ENCODE results near the gene C1RL.
"Not testable (repeated sequence)": the region's sequence is repeated elsewhere in the genome, so short reads cannot be mapped to it uniquely, and the experiment has no call there.

C1RL gene

DNA sequence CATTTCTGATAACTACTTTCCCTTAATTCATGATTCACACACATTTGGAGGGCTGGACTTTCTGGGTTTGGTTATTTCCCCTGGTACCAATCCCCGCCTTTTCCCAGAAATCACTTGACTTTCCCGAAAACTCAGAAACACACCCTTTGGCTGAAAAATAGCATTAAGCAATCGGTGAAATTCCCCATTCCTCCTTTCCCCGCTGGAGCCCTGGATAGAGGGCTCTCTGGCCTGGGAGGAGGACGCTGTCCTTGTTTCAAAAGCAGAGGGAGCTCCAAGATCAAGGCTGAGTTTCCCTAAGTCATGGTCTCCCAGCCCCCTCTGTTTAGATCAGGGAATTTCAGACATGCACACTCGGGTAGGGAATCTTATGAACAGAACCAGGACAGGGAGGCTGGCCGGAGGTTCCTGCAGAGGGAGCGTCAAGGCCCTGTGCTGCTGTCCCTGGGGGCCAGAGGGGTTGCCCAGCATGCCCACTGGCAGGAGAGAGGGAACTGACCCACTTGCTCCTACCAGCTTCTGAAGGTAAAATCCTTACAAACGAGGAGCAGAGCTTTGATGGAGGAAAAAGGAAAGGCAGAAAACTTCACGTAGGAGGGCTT is 48.6 kb downstream of the C1RL start, which contains the start of gene C1S:
Gene C1S (plus strand): TSS at position 366 of the 602 bp plus-strand sequence. CDS start 1,195 bp downstream, outside the sequence.
- DNase-seq, result no peak

DNA sequence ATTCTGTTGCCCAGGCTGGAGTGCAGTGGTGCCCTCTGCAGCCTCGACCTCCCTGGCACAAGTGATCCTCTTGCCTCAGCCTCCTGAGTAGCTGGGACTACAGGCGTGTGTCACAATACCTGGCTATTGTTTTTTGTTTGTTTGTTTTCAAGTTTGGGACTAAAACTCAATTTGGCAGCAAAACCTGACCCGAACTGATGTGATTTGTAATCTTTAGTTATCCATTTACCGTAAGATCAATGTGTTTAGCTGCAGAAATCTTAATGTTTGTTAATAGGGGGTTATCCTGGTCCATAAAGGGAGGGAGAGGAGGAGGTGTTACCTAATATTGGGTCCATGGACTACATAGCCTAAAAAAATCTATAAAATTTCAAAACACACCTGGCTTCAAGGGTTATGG is 49.2 kb downstream of the C1RL start:
- DNase-seq, result no peak

DNA sequence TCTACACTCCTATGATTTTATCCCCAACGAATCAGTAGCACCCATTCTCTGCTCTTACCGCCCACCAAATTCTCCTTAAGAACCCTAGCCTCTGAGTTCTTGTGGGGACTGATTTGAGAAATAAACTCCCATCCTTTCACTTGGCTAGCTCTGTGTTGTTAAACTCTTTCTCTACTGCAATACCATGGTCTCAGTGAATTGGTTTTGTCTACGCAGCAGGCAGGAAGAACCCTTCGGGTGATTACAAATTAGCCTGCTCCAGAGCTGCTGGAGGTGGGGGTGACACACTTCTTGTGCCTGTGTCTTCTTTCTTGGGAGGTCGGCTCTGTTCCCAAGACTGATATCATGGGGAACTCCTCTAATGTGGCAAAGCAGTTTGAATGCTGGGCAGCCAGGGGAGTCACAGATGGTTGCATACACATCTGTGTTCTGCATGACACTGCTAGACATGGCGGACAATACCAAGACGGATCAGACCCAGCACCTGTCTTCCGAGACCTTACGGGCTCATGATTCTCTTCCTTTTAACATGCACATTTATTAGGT is 50.1 kb downstream of the C1RL start:
- DNase-seq, result no peak

DNA sequence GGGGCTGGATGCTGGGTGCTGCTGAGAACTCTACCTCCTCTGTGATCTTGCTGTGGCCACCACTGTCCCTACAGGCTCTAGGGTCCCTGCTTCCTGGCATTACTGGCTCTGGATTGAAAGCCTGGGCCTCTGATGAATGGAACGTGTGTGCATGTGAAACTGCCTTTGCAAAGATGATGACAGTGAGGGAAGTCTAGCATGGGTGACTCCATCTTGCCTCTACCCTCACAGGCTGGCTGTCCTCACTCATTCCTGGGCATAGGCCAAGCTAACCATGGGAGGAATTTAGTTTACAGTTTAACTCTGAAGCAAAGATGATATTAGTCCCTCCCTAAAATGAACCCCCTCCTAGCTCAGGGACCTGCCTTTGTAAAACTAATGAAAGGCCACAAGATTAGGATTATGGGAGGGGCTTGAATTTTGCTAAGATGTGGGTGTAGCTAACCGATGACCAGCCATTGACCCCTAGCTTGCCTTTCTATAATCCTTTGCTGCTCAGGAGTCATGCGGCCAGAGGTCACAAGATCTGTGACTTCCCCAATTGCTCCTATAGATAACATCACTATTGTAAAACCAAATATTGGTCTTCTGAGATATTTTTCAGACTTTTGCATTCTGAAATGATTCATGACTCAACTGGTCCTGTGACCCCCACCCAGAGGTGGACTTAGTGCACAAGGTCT is 50.7 kb downstream of the C1RL start:
- DNase-seq, result no peak

DNA sequence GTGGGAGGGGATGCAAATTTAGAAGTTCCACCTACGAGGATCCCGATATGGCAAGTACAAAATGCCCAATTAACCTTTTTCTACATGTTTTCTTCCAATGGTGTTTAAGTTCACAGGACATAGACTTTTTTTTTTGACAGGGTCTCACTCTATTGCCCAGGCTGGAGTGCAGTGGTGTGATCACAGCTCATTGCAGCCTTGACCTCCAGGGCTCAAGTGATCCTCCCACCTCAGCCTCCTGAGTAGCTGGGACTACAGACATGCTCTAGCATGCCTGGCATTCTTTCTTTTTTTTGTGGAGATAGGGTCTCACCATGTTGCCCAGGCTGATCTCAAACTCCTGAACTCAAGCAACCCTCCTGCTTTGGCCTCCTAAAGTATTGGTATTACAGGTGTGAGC is 53.3 kb downstream of the C1RL start:
- DNase-seq, result not testable (repeated sequence)

DNA sequence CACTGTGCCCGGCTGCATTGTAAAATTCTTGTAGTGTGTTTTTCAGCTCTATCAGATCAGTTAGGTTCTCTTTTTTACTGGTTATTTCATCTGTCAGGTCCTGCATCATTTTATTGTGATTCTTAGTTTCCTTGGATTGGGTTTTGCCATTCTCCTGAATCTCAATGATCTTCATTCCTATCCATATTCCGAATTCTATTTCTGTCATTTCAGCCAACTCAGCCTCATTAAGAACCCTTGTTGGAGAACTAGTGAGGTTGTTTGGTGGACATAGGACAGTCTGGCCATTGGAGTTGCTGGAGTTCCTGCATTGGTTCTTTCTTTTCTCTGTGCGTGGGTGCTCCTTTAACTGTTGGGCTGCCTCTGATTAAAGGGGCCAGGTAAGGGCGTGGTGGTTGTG is 54.1 kb downstream of the C1RL start:
- no peak for DNase-seq

DNA sequence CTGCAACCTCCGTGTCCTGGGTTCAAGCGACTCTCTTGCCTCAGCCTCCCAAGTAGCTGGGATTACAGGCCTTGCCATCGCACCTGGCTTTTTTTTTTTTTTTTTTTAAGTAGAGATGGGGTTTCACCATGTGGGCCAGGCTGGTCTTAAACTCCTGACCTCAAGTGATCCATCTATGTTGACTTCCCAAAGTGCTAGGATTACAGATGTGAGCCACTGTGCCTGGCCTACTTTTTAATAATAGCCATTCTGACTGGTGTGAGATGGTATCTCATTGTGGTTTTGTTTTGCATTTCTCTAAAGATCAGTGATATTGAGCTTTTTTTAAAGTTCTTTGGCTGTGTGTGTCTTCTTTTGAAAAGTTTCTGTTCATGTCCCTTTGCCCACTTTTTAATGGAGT is 59.0 kb downstream of the C1RL start:
- DNase-seq, result not testable (repeated sequence)

DNA sequence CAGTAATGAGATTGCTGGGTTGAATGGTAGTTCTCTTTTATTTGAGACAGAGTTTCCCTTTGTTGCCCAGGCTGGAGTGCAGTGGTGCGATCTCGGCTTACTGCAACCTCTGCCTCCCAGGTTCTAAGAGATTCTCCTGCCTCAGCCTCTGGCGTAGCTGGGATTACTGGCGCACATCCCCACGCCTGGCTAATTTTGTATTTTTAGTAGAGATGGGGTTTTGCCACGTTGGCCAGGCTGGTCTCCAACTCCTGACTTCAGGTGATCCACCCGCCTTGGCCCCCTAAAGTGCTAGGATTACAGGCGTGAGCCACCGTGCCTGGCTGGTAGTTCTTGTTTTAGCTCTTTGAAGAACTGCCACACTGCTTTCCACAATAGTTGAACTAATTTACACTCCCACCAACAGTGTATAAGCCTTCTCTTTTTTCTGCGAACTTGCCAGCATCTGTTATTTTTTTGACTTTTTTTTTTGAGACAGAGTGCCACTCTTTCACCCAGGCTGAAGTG is 59.5 kb downstream of the C1RL start:
- not testable (repeated sequence) for DNase-seq

DNA sequence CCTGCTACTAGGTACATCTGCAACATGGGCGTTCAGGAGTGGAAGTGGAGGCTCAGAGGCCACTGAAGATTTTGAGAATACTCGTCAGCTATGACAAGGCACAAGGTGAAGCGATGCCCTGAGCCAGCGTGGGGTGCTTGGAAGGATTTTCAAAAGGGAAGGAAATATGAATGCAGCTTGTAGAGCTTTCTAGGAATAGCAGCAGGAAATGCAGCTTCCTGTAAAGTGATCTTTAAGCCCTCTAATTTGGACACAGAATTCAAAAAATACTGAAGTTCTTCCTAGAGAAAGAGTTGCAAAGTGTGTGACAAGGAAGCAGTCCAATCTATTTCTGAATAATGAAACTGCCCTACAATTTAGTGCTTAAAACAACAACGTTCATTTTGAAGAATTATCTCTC is 61.7 kb downstream of the C1RL start:
- no peak for DNase-seq

DNA sequence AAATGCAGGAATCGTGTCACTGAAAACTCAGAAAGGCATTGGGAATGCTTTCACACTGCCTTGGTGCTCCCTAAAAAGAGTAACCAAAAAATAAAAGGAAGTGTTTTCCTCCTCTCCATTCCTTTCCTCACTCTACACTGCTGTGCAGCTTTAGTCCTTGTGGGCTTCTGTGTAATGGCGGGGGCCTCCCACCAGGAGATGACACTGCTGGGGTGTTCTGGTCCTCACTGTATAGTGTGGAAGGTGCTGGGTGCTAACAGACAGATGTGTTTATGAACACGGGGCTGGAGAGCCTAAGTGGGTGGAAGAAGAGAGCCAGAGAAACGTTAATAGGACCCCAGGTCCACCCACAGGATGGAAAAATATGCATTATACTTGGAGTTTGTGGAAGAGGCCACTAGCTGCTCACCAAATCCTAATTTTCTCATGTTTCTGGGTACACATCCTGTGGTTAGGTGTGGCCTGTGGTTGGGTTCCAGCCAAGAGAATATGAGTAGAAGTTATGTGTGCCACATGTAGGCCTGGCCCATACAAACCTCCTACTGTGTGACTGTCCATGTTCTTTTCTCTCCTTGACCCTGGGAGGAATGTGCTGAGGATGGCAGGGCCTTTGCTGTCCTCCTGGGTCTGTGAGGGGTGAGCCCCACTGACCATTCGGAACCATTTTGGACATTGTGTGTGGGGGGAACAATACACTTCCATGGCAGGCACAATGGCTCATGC is 62.5 kb downstream of the C1RL start:
- DNase-seq, result no peak

DNA sequence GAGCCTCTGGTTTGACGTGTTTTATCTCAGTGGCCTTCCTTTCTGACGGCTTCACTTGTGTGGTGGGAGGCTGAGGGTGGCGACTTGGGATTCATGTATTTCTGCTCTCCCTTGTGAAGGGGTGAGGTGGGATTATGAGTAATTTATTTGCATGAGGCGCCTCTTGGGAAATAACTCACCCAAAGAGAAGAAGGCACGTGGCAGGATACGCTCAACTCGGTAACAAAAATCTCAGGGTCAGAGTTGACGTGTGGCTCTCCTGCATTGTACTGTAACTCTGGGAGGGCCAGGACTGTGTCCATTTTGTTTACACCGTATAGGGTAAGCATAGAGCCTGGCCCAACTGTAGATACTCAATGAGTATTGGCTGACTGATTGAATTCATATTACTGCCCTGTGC is 63.1 kb downstream of the C1RL start:
- no peak for DNase-seq
